Astrocyte (in vitro differentiated cells and primary cell): ENCODE results near the gene RB1. TPM values are rescaled to one million over a fixed set of nuclear protein-coding genes. Genes with fewer than 3 reads are reported as not detected.

Experiments
- DNase-seq: peaks from one replicate; pipeline ENCODE4 v3.0.0-alpha.2; 2010; ENCODE audit warnings: low read depth
- FAIRE-seq: peaks from 2 replicates; lab custom pipeline; 2011; peaks lifted over from hg19 to GRCh38; lab: Jason Lieb, UNC
- H2AFZ ChIP-seq: 2 replicates; pipeline ENCODE4 v1.6.0; 2012; ENCODE audit warnings: low read depth, low read length, inconsistent platforms
- H3K27ac ChIP-seq: 2 replicates; pipeline ENCODE4 v1.5.1; 2011; ENCODE audit warnings: low read depth, low read length, inconsistent platforms
- H3K27me3 ChIP-seq: 2 replicates; pipeline ENCODE4 v1.6.0; 2011; ENCODE audit warnings: low read length, inconsistent platforms; ENCODE audit not compliant: insufficient read depth
- H3K36me3 ChIP-seq: 2 replicates; pipeline ENCODE4 v1.5.1; 2011; ENCODE audit warnings: low read length, inconsistent platforms; ENCODE audit not compliant: insufficient read depth
- H3K4me1 ChIP-seq: 2 replicates; pipeline ENCODE4 v1.5.1; 2011; ENCODE audit warnings: low read length, inconsistent platforms; ENCODE audit not compliant: insufficient read depth
- H3K4me2 ChIP-seq: 2 replicates; pipeline ENCODE4 v1.6.0; 2012; ENCODE audit warnings: low read length, inconsistent platforms
- H3K4me3 ChIP-seq: 2 replicates; pipeline ENCODE4 v1.5.1; 2011; ENCODE audit warnings: low read depth, mild to moderate bottlenecking, low read length, inconsistent platforms; ENCODE audit not compliant: insufficient read depth
- H3K79me2 ChIP-seq: 2 replicates; pipeline ENCODE4 v1.6.0; 2012; ENCODE audit warnings: mild to moderate bottlenecking, low read length, inconsistent platforms; ENCODE audit not compliant: insufficient read depth
- H3K9ac ChIP-seq: 2 replicates; pipeline ENCODE4 v1.6.0; 2012; ENCODE audit warnings: mild to moderate bottlenecking, low read length, inconsistent platforms
- H3K9me3 ChIP-seq: 2 replicates; pipeline ENCODE4 v1.5.1; 2012; ENCODE audit warnings: low read depth, mild to moderate bottlenecking, low read length, inconsistent platforms; ENCODE audit not compliant: insufficient read depth
- H4K20me1 ChIP-seq: 2 replicates; pipeline ENCODE4 v1.6.0; 2012; ENCODE audit warnings: low read length, inconsistent platforms; ENCODE audit not compliant: insufficient read depth
- H3K27ac Mint-ChIP-seq: one replicate; pipeline ENCODE4 v1.8.0; 2021; ENCODE audit warnings: mild to moderate bottlenecking, mixed read lengths; ENCODE audit not compliant: unreplicated experiment
- H3K27me3 Mint-ChIP-seq: one replicate; pipeline ENCODE4 v1.8.0; 2021; ENCODE audit warnings: low read depth, mixed read lengths; ENCODE audit not compliant: unreplicated experiment
- H3K36me3 Mint-ChIP-seq: one replicate; pipeline ENCODE4 v1.8.0; 2021; ENCODE audit warnings: low read depth, mixed read lengths; ENCODE audit not compliant: unreplicated experiment
- H3K4me1 Mint-ChIP-seq: one replicate; pipeline ENCODE4 v1.8.0; 2021; ENCODE audit warnings: low read depth, mixed read lengths; ENCODE audit not compliant: unreplicated experiment
- H3K4me3 Mint-ChIP-seq: one replicate; pipeline ENCODE4 v1.8.0; 2021; ENCODE audit warnings: mild to moderate bottlenecking, moderate library complexity, mixed read lengths; ENCODE audit not compliant: unreplicated experiment
- H3K9me3 Mint-ChIP-seq: one replicate; pipeline ENCODE4 v1.8.0; 2021; ENCODE audit warnings: mild to moderate bottlenecking, mixed read lengths; ENCODE audit not compliant: unreplicated experiment
- EZH2 ChIP-seq: IDR thresholded peaks from 2 replicates; pipeline ENCODE4 v1.6.1; 2012; ENCODE audit warnings: mild to moderate bottlenecking, low read length, inconsistent platforms; ENCODE audit not compliant: insufficient read depth
- total RNA-seq: library from RNA; stranded (reverse); gene quantifications from 2 replicates; pipeline ENCODE4 v1.2.1, GENCODE V29; 2021
- TF ChIP-seq, protein P1 (sequence below): IDR thresholded peaks from 2 replicates; pipeline ENCODE4 v1.5.1; 2011; ENCODE audit warnings: low read depth, mild to moderate bottlenecking, inconsistent platforms, low read length, moderate library complexity; ENCODE audit not compliant: insufficient read depth

RB1 gene
- total RNA-seq, 1 donor from 2014 or later, result 32.7 TPM

DNA sequence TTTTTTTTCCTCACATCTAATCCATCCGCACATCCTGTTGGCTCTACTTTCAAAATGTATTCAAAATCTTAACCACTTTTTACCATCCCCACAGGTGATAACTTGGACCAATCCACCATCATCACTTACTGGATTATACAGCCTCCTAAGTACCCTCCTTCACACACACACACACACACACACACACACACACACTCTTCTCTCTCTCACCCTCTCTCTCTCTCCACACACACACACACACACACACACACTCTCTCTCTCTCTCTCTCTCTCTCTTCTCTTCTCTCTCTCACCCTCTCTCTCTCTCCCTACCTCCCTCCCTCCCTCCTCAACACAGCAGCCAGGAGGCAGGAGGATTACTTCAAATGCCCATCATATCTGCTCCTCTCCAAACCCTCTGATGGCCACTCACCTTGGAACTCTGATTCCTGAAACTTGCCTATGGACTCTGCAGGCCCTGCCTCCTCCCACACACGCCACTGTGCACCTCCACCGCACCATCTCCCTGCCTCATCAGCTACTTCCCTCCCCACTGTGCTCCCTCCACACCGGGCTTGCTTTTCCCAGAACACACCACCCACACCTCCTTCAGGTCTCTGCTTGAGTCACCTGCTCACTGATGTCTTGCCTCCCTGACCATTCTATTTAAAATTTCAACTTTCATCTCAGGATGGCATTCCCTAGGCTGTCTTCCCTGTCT, 189.7 kb downstream of the RB1 start:
- Histone ChIP-seq H3K27me3 (no peaks in the 10 kb centered on the region), H3K4me3 (no peak overlapping the region), H3K4me2 (no peak overlapping the region), H3K4me1 (no peaks in the 10 kb centered on the region), H3K27ac (no peak overlapping the region), H3K36me3 (no peaks in the 10 kb centered on the region), H2AFZ (no peak overlapping the region), H3K9me3 (no peaks in the 10 kb centered on the region), H3K9ac (no peak overlapping the region), H3K79me2 (no peaks in the 10 kb centered on the region), H4K20me1 (no peaks in the 10 kb centered on the region)
- Mint-ChIP-seq H3K36me3 (no peaks in the 10 kb centered on the region), H3K4me1 (peaks cover 3% of the 10 kb centered on the region), H3K27ac (no peak overlapping the region), H3K27me3 (no peaks in the 10 kb centered on the region), H3K9me3 (no peaks in the 10 kb centered on the region), H3K4me3 (no peak overlapping the region)
- FAIRE-seq (no peak), DNase-seq (no peak)
- TF ChIP-seq, protein P1, sequence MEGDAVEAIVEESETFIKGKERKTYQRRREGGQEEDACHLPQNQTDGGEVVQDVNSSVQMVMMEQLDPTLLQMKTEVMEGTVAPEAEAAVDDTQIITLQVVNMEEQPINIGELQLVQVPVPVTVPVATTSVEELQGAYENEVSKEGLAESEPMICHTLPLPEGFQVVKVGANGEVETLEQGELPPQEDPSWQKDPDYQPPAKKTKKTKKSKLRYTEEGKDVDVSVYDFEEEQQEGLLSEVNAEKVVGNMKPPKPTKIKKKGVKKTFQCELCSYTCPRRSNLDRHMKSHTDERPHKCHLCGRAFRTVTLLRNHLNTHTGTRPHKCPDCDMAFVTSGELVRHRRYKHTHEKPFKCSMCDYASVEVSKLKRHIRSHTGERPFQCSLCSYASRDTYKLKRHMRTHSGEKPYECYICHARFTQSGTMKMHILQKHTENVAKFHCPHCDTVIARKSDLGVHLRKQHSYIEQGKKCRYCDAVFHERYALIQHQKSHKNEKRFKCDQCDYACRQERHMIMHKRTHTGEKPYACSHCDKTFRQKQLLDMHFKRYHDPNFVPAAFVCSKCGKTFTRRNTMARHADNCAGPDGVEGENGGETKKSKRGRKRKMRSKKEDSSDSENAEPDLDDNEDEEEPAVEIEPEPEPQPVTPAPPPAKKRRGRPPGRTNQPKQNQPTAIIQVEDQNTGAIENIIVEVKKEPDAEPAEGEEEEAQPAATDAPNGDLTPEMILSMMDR, result no peak
- no peak for TF ChIP-seq EZH2

DNA sequence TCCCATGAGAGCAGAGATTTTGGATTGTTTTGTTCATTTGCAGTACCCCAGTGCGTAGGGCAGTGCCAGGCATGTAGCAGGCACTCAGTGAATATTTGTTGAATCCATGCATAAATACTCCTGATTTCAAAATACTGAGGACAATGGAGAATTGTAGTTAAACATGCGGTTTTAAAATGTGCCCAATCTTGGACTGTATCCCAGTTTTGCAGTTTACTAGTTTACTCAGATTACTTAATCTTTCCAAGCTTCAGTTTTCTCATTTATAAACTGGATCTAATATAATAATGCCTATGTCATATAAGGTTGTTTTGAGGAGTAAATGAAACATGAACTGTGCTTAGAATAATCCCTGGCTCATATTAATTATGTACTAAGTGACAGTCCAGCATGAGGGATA, 190.3 kb downstream of the RB1 start:
- FAIRE-seq, result no peak
- Histone ChIP-seq H4K20me1 (no peaks in the 10 kb centered on the region), H3K9ac (no peak overlapping the region), H3K4me2 (no peak overlapping the region), H3K4me1 (no peaks in the 10 kb centered on the region), H3K4me3 (no peak overlapping the region), H3K27me3 (no peaks in the 10 kb centered on the region), H3K27ac (no peak overlapping the region), H2AFZ (no peak overlapping the region), H3K36me3 (no peaks in the 10 kb centered on the region), H3K79me2 (no peaks in the 10 kb centered on the region), H3K9me3 (no peaks in the 10 kb centered on the region)
- no peaks in the 10 kb centered on the region for H3K9me3 Mint-ChIP-seq
- H3K4me3 Mint-ChIP-seq, result no peak overlapping the region
- no peaks in the 10 kb centered on the region for H3K27me3 Mint-ChIP-seq
- H3K4me1 Mint-ChIP-seq, result peaks cover 6% of the 10 kb centered on the region
- no peaks in the 10 kb centered on the region for H3K36me3 Mint-ChIP-seq
- H3K27ac Mint-ChIP-seq, result no peak overlapping the region
- TF ChIP-seq EZH2, result no peak
- TF ChIP-seq, protein P1, result no peak
- no peak for DNase-seq

DNA sequence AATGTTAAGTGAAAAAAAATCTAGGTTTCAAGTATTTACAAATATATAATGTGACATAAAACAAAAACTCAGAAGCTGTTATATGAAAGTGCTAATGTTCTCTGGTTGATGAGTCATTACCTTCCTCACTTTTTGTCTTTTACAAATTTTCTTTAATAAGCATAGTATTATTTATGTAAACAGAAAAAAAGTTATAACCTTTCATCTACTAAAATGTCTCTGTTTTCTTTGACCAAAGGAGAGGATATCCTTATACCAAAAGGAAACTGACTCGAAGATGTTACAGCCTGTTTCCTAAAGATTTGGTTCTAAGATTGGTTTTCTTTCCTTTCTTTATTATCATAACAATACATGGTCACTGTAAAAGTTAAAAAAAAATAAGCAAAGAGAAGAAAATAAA, 191.3 kb downstream of the RB1 start:
- H3K36me3 Mint-ChIP-seq, result no peaks in the 10 kb centered on the region
- no peak overlapping the region for H3K27ac ChIP-seq
- DNase-seq (no peak), FAIRE-seq (no peak)
- H3K4me1 Mint-ChIP-seq, result peaks cover 15% of the 10 kb centered on the region
- no peak overlapping the region for H3K4me3 Mint-ChIP-seq
- TF ChIP-seq, protein P1, result no peak
- no peak for TF ChIP-seq EZH2
- no peaks in the 10 kb centered on the region for H3K27me3 ChIP-seq
- no peaks in the 10 kb centered on the region for H3K79me2 ChIP-seq
- no peaks in the 10 kb centered on the region for H3K27me3 Mint-ChIP-seq
- no peaks in the 10 kb centered on the region for H3K9me3 ChIP-seq
- no peaks in the 10 kb centered on the region for H4K20me1 ChIP-seq
- H2AFZ ChIP-seq, result no peak overlapping the region
- H3K4me1 ChIP-seq, result no peaks in the 10 kb centered on the region
- H3K4me3 ChIP-seq, result no peak overlapping the region
- H3K9ac ChIP-seq, result no peak overlapping the region
- H3K27ac Mint-ChIP-seq, result no peak overlapping the region
- H3K36me3 ChIP-seq, result no peaks in the 10 kb centered on the region
- no peak overlapping the region for H3K4me2 ChIP-seq
- no peaks in the 10 kb centered on the region for H3K9me3 Mint-ChIP-seq
